ENCODE results near the gene TMEM132D.

The TMEM132D gene

DNA sequence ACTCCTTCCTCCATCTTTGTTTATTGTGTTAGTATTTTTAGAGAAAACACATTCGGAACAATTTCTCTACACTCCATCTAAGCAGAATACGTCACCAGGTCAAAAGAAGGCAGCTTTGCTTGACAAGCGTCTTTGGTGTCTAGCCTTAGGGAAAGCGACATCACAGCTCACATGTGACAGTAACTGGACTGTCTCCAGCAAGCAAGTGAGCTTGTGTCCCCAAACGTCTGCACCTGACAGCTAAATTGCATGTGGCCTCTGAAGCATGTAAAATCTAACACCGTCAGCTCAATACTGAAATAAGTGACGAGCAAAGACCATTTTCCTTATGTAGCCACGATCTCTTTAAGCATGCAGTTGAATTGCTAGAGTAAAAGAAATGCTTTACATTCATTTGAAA lies 540.8 kb downstream of the TMEM132D start:
- Histone ChIP-seq H3K27ac (ENCODE audit: low read length) (no peak overlapping the region), H3K4me1 (ENCODE audit: control insufficient read depth, insufficient read depth, low read length) (no peaks in the 10 kb centered on the region; the same call in 1 of the 2 replicates), H3K27me3 (ENCODE audit: control insufficient read depth, insufficient read depth, low read length) (no peaks in the 10 kb centered on the region; the same call in 1 of the 2 replicates), H3K36me3 (ENCODE audit: control insufficient read depth, insufficient read depth, low read length) (no peaks in the 10 kb centered on the region), H3K4me3 (ENCODE audit: low read length) (no peak overlapping the region), H3K9me3 (ENCODE audit: control insufficient read depth, insufficient read depth, low read length) (peaks cover 16% of the 10 kb centered on the region)
- DNase-seq (ENCODE audit: low read depth, low spot score) = no peak
- WGBS (ENCODE audit: insufficient coverage, insufficient read length) = no CpG with 5 or more reads among the region's 8 CpGs

- H3K27me3 ChIP-seq (ENCODE audit: control insufficient read depth, insufficient read depth, low read length) = no peaks in the 10 kb centered on the region; the same call in 1 of the 2 replicates
- H3K4me3 ChIP-seq (ENCODE audit: low read length) = no peak overlapping the region
Measured at GRCh38 chr12:129357233-129357632, 546.6 kb downstream of the TMEM132D start.

DNA sequence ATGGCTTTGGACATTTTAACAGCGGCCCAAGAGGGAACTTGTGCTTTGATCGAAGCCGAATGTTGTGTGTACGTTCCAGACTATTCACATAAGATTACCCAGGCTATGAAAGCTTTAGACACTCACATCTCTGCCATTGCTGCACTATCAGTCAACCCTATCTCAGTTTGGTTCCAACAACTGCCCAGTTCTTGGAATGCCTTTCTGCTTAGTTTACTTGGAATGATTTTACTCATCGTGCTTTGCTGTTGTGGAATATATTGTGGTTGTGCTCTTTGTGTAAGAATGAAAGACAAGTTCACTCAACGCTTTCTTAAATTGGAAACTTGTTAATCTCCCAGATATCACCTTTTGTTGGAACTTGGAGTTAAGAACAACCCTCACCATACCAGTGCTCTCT lies 552.3 kb downstream of the TMEM132D start:
- no peak for DNase-seq (ENCODE audit: low read depth, low spot score)
- H3K4me1 ChIP-seq (ENCODE audit: control insufficient read depth, insufficient read depth, low read length) = no peaks in the 10 kb centered on the region
- H3K36me3 ChIP-seq (ENCODE audit: control insufficient read depth, insufficient read depth, low read length) = no peaks in the 10 kb centered on the region
- no peak overlapping the region for H3K27ac ChIP-seq (ENCODE audit: low read length)
- no peaks in the 10 kb centered on the region for H3K27me3 ChIP-seq (ENCODE audit: control insufficient read depth, insufficient read depth, low read length)
- no peak overlapping the region for H3K4me3 ChIP-seq (ENCODE audit: low read length)
- WGBS (ENCODE audit: insufficient coverage, insufficient read length) = no CpG with 5 or more reads among the region's 6 CpGs
- peaks cover 6% of the 10 kb centered on the region for H3K9me3 ChIP-seq (ENCODE audit: control insufficient read depth, insufficient read depth, low read length)

More at GRCh38 chr12:129357233-129357632, 546.6 kb downstream of the TMEM132D start:
- DNase-seq (ENCODE audit: low read depth, low spot score) = no peak
- Histone ChIP-seq H3K36me3 (ENCODE audit: control insufficient read depth, insufficient read depth, low read length) (no peaks in the 10 kb centered on the region), H3K4me1 (ENCODE audit: control insufficient read depth, insufficient read depth, low read length) (no peaks in the 10 kb centered on the region), H3K9me3 (ENCODE audit: control insufficient read depth, insufficient read depth, low read length) (peaks cover 11% of the 10 kb centered on the region), H3K27ac (ENCODE audit: low read length) (no peak overlapping the region)
- WGBS (ENCODE audit: insufficient coverage, insufficient read length) = 100% methylated on average over 3 of the region's 6 CpGs

- H3K4me1 ChIP-seq (ENCODE audit: control insufficient read depth, insufficient read depth, low read length) = no peaks in the 10 kb centered on the region
- no CpG with 5 or more reads among the region's 7 CpGs for WGBS (ENCODE audit: insufficient coverage, insufficient read length)
- no peak overlapping the region for H3K27ac ChIP-seq (ENCODE audit: low read length)
- peaks cover 5% of the 10 kb centered on the region for H3K9me3 ChIP-seq (ENCODE audit: control insufficient read depth, insufficient read depth, low read length)
- no peaks in the 10 kb centered on the region for H3K27me3 ChIP-seq (ENCODE audit: control insufficient read depth, insufficient read depth, low read length)
- no peaks in the 10 kb centered on the region for H3K36me3 ChIP-seq (ENCODE audit: control insufficient read depth, insufficient read depth, low read length)
- no peak for DNase-seq (ENCODE audit: low read depth, low spot score)
- no peak overlapping the region for H3K4me3 ChIP-seq (ENCODE audit: low read length)
Measured at GRCh38 chr12:129339336-129339735, 564.5 kb downstream of the TMEM132D start.

DNA sequence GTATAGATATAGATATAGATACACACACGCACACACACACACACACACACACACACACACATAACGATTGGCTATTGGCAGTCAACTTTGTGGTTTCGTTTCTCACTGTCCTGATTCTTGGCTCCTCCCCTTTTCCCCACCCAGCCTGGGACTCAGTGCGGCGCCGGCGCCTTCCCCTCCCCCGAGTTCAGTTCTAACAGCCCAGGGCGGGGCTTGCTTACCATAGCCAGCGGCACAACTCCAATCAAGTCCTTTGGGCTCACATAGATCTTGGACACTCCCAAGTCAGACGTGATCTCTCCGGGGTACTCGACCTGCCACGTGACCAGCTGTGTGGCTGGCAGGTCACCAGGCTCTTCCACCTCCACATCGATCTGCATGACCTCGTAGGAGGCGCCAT lies 566.4 kb downstream of the TMEM132D start:
- H3K27ac ChIP-seq (ENCODE audit: low read length) = no peak overlapping the region
- DNase-seq (ENCODE audit: low read depth, low spot score) = no peak
- no peaks in the 10 kb centered on the region for H3K4me1 ChIP-seq (ENCODE audit: control insufficient read depth, insufficient read depth, low read length)
- no peaks in the 10 kb centered on the region for H3K36me3 ChIP-seq (ENCODE audit: control insufficient read depth, insufficient read depth, low read length)
- peaks cover 5% of the 10 kb centered on the region for H3K9me3 ChIP-seq (ENCODE audit: control insufficient read depth, insufficient read depth, low read length)
- no peaks in the 10 kb centered on the region for H3K27me3 ChIP-seq (ENCODE audit: control insufficient read depth, insufficient read depth, low read length)
- no CpG with 5 or more reads among the region's 17 CpGs for WGBS (ENCODE audit: insufficient coverage, insufficient read length)
- no peak overlapping the region for H3K4me3 ChIP-seq (ENCODE audit: low read length)

DNA sequence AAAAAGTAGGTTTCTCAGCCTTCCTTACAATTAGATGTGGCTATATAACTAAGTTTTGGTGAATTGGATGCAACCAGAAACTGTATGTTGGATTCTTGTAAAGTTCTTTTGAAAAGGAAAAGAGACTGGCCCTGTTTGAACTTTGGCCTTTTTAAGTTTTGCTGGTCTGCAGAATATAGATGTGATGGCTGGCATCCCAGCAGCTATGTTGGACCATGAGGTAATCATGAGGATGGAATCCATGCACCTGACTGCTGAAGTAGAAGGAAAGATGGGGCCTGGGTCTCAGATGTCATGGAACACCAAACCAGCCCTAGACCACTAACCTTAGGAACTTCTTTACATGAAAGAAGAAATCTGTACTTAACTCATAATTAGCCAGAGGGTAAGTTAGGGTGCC lies 568.1 kb downstream of the TMEM132D start:
- Histone ChIP-seq H3K9me3 (ENCODE audit: control insufficient read depth, insufficient read depth, low read length) (peaks cover 5% of the 10 kb centered on the region), H3K36me3 (ENCODE audit: control insufficient read depth, insufficient read depth, low read length) (no peaks in the 10 kb centered on the region), H3K27me3 (ENCODE audit: control insufficient read depth, insufficient read depth, low read length) (no peaks in the 10 kb centered on the region), H3K4me3 (ENCODE audit: low read length) (no peak overlapping the region), H3K27ac (ENCODE audit: low read length) (no peak overlapping the region), H3K4me1 (ENCODE audit: control insufficient read depth, insufficient read depth, low read length) (no peaks in the 10 kb centered on the region)
- DNase-seq (ENCODE audit: low read depth, low spot score) = no peak

DNA sequence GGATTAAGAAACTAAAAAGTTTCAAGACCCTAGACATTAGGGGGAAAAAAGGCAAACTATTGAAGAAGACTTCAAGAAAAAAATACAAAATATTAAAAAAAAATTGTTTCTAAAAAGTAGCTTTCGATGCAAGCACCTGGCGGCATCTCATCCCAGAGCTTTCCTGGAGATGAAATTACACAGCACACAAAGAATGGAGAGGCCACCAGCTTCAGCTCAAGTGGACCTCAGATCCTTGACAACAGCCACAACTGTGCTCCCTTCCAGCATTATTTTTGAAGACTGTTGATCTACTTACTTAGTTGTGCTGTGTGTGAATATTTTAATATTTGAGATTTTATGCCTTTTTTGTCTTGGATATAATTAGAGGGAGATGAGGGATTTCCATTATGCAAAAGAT lies 571.5 kb downstream of the TMEM132D start:
- no peaks in the 10 kb centered on the region for H3K27me3 ChIP-seq (ENCODE audit: control insufficient read depth, insufficient read depth, low read length)
- no CpG with 5 or more reads among the region's 2 CpGs for WGBS (ENCODE audit: insufficient coverage, insufficient read length)
- no peaks in the 10 kb centered on the region for H3K4me1 ChIP-seq (ENCODE audit: control insufficient read depth, insufficient read depth, low read length)
- H3K27ac ChIP-seq (ENCODE audit: low read length) = no peak overlapping the region
- H3K4me3 ChIP-seq (ENCODE audit: low read length) = no peak overlapping the region
- DNase-seq (ENCODE audit: low read depth, low spot score) = no peak
- peaks cover 8% of the 10 kb centered on the region for H3K9me3 ChIP-seq (ENCODE audit: control insufficient read depth, insufficient read depth, low read length)
- no peaks in the 10 kb centered on the region for H3K36me3 ChIP-seq (ENCODE audit: control insufficient read depth, insufficient read depth, low read length)

GRCh38 chr12:129331356-129332085 lies 572.3 kb downstream of the TMEM132D start:
- no peak for DNase-seq (ENCODE audit: low read depth, low spot score)
- no CpG with 5 or more reads among the region's 7 CpGs for WGBS (ENCODE audit: insufficient coverage, insufficient read length)
- no peak overlapping the region for H3K4me3 ChIP-seq (ENCODE audit: low read length)
- no peak overlapping the region for H3K27ac ChIP-seq (ENCODE audit: low read length)
- H3K4me1 ChIP-seq (ENCODE audit: control insufficient read depth, insufficient read depth, low read length) = no peaks in the 10 kb centered on the region
- H3K36me3 ChIP-seq (ENCODE audit: control insufficient read depth, insufficient read depth, low read length) = no peaks in the 10 kb centered on the region
- H3K27me3 ChIP-seq (ENCODE audit: control insufficient read depth, insufficient read depth, low read length) = no peaks in the 10 kb centered on the region
- peaks cover 11% of the 10 kb centered on the region for H3K9me3 ChIP-seq (ENCODE audit: control insufficient read depth, insufficient read depth, low read length)

DNA sequence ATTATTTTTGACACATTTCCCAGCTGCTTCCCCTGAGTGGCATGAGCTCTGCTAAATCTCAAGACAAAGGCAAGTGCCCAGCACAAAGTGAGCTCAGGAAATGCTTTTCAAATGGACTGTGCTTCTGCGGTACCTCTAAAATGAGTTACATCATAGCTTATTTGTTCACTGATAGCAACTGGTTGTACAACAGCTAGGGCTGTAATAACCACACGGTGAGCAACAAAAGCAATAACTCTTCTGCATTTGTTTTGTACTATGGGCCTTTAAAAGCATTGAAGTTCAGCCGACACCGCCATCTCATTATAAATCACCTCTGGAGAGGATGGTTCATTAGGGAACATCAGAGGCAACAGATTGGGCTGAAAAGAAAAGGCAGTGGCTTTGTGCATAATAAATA lies 575.6 kb downstream of the TMEM132D start:
- H3K4me1 ChIP-seq (ENCODE audit: control insufficient read depth, insufficient read depth, low read length) = no peaks in the 10 kb centered on the region
- no peaks in the 10 kb centered on the region for H3K27me3 ChIP-seq (ENCODE audit: control insufficient read depth, insufficient read depth, low read length)
- peaks cover 15% of the 10 kb centered on the region for H3K9me3 ChIP-seq (ENCODE audit: control insufficient read depth, insufficient read depth, low read length)
- no peak overlapping the region for H3K4me3 ChIP-seq (ENCODE audit: low read length)
- no peak overlapping the region for H3K27ac ChIP-seq (ENCODE audit: low read length)
- no peak for DNase-seq (ENCODE audit: low read depth, low spot score)
- no CpG with 5 or more reads among the region's 4 CpGs for WGBS (ENCODE audit: insufficient coverage, insufficient read length)
- H3K36me3 ChIP-seq (ENCODE audit: control insufficient read depth, insufficient read depth, low read length) = no peaks in the 10 kb centered on the region

- no peak overlapping the region for H3K4me3 ChIP-seq (ENCODE audit: low read length)
- no peak for DNase-seq (ENCODE audit: low read depth, low spot score)
- H3K9me3 ChIP-seq (ENCODE audit: control insufficient read depth, insufficient read depth, low read length) = peaks cover 15% of the 10 kb centered on the region
- no peaks in the 10 kb centered on the region for H3K27me3 ChIP-seq (ENCODE audit: control insufficient read depth, insufficient read depth, low read length)
- H3K27ac ChIP-seq (ENCODE audit: low read length) = no peak overlapping the region
- no CpG with 5 or more reads among the region's 2 CpGs for WGBS (ENCODE audit: insufficient coverage, insufficient read length)
- H3K36me3 ChIP-seq (ENCODE audit: control insufficient read depth, insufficient read depth, low read length) = no peaks in the 10 kb centered on the region
- no peaks in the 10 kb centered on the region for H3K4me1 ChIP-seq (ENCODE audit: control insufficient read depth, insufficient read depth, low read length)
Measured at GRCh38 chr12:129325566-129325965, 578.3 kb downstream of the TMEM132D start.

DNA sequence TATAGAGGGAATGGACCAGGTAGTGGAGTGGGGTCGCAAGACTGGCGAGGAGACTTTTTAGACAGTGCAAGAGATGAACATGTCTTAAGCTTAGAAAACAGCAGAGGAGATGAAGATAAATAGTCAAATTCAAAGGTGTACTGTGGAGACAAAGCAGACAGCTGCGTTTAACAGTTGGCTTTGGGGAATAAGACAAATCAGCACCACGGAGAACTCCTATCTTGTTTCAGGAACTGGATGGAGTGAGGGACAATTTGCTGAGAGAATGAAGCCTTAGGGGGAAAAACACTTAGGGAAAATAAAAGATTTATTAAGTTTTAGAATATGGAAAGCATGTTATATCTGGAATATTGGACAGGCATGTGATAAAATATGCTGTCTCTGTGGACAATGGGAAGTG lies 591.8 kb downstream of the TMEM132D start:
- Histone ChIP-seq H3K27ac (ENCODE audit: low read length) (no peak overlapping the region), H3K36me3 (ENCODE audit: control insufficient read depth, insufficient read depth, low read length) (no peaks in the 10 kb centered on the region), H3K4me1 (ENCODE audit: control insufficient read depth, insufficient read depth, low read length) (no peaks in the 10 kb centered on the region), H3K9me3 (ENCODE audit: control insufficient read depth, insufficient read depth, low read length) (peaks cover 5% of the 10 kb centered on the region; the same call in 1 of the 2 replicates), H3K27me3 (ENCODE audit: control insufficient read depth, insufficient read depth, low read length) (no peaks in the 10 kb centered on the region), H3K4me3 (ENCODE audit: low read length) (no peak overlapping the region)
- no peak for DNase-seq (ENCODE audit: low read depth, low spot score)
- no CpG with 5 or more reads among the region's 4 CpGs for WGBS (ENCODE audit: insufficient coverage, insufficient read length)

Measured in iPS DF 6.9 (cell line).